ENCODE data around the gene SMARCD2.
"Not testable (repeated sequence)": the region's sequence is repeated elsewhere in the genome, so short reads cannot be mapped to it uniquely, and the experiment has no call there.

GRCh38 chr17:63873577-63873976 lies 31.1 kb upstream of the SMARCD2 start, which contains the start of gene CSH2:
- not testable (repeated sequence) for TF ChIP-seq CTCF (IDR thresholded peaks at IDR 0.05; ENCODE audit: low read length); EZH2 (optimal IDR thresholded peaks at IDR 0.05; ENCODE audit: low read depth, low read length)
